GM12801 (cell line): ENCODE results near the gene POC1A.

Experiments used
- CTCF ChIP-seq: IDR thresholded peaks from one replicate; pipeline ENCODE4 v1.5.1; 2011; ENCODE audit warnings: control low read depth; ENCODE audit not compliant: insufficient read length; ENCODE audit errors: extremely low read depth

Gene POC1A

DNA sequence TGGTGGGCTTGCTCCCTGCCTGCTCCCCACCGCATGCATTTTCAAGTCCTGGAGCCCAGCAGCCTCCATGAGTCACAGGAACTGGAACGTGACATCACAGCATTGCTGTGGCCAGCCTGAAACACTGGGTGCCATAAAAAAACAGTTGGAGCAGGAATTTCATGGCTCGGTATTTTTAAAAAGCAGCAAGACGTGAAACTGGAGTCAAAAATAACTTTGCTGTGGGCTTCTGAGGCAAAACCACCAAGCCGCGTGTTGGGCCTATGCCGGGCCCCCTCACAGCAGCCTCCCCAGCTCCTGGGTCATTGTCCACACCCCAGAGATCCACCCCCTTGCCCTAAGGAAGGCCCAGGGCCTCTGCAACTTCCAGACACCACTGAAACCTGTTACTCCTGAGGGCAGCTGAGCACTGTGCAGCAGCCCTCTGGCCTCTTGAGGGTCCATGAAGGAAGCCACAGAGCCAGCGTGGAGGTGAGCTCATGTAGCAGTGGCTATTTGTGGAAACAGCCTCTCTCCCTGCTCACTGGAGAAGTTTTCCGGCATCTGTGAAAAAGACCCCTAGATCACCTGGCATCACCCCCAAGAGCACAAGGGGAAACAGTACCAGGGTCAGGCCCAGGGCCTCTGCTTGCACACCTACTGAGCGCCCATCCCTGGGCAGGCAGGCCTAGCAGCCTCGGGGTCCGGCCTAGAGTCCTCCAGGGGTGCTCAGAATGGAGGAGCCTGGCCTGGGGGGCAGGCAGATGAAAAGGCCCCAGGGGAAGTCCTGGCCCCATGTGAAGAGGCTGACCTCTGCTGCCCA lies 63.9 kb downstream of the POC1A start:
- no peak for TF ChIP-seq CTCF

- TF ChIP-seq CTCF: no peak
Observed at GRCh38 chr3:52089691-52090090, 64.5 kb downstream of the POC1A start.

- no peak for TF ChIP-seq CTCF
Observed at GRCh38 chr3:52088445-52089367, 65.5 kb downstream of the POC1A start.

DNA sequence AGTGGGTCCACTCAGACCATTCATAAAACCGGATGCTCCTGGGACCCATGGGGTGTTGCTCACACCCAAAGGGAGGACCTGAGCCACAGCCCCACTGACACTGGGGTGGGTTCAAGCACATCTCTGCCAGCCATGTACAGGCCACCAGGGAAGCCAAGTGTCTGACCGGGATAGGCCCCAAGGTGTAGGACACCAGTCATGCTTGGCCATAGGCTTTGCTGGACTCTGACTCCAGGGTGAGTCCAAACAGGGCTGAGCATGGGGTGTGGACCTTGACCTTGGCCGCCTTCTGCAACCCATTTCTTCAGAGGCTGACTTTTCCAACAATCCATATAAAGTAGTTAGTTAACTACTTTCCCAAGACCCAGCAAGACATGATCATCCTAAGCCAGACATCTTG lies 66.5 kb downstream of the POC1A start:
- no peak for TF ChIP-seq CTCF

- no peak for TF ChIP-seq CTCF
Observed at GRCh38 chr3:52086976-52087663, 67.1 kb downstream of the POC1A start.

- no peak for TF ChIP-seq CTCF
Observed at GRCh38 chr3:52086461-52086860, 67.8 kb downstream of the POC1A start.
